ENCODE results near the gene CETN1. TPM values are rescaled to one million over a fixed set of nuclear protein-coding genes. Genes with fewer than 3 reads are reported as not detected.

Gene CETN1
- total RNA-seq, 2 donors from 2014 or later, result not detected

GRCh38 chr18:622289-622688, 42.1 kb downstream of the CETN1 start:
- no peak for TF ChIP-seq CTCF (IDR thresholded peaks at IDR 0.05)
- no peak overlapping the region for H3K9ac ChIP-seq (ENCODE audit: low read depth in 2 of 2, low read length in 2 of 2)
- H3K4me3 ChIP-seq, result no peak overlapping the region
- H3K9me3 ChIP-seq, result no peaks in the 10 kb centered on the region
- H3K27ac ChIP-seq, result no peak overlapping the region
- no peaks in the 10 kb centered on the region for H3K4me1 ChIP-seq
- no peak for DNase-seq
- intact Hi-C loops (cut with DNase I), result loop anchor here (5.0 kb wide), 1 partner anchor 215 kb away; no protein-coding TSS in a partner anchor
- no peaks in the 10 kb centered on the region for H3K36me3 ChIP-seq
- no peaks in the 10 kb centered on the region for H3K27me3 ChIP-seq

DNA sequence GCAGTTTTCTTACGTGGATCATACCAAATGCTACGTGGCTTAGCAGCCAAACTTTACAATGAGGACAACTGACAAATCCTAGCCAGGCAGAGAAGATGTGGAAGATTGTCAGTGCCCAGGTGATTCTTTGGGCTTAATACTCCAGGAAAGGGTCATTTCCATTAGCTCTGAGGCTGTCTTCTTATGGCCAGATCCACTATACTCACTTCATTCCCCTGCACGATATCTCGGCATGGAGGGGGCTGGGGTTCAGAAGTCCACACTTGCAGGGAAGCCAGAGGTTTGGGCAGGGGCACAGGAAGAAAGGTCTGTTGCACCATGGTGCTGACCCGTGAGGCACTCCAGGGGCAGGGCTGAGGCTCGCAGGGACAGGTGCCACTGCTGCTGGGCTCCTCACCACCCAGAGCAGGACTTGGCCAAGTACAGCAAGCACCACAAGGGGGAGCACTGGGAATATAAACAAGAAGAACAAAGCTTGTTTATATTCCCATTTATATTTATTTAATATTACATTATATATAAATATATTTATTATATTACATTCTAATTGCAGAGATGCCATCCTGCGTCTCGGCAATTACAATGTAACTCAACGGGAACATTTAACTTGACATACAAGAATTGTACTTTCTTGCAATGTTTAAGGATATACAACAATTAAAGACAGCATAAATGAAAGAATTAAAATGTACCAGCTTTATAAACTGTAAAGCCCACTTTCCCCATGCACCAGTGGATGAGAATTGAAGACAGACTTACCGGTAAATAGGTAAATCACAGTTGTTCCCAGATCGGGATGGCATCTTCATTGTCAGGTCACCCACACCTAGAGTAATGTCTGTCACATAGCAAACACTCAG, 43.8 kb downstream of the CETN1 start:
- H3K4me3 ChIP-seq, result no peak overlapping the region
- DNase-seq, result peak; percentile 75
- peak; percentile 72 for TF ChIP-seq CTCF (IDR thresholded peaks at IDR 0.05)
- no peaks in the 10 kb centered on the region for H3K4me1 ChIP-seq
- no peak overlapping the region for H3K27ac ChIP-seq
- intact Hi-C loops (cut with DNase I), result loop anchor here (5.0 kb wide), 1 partner anchor 213 kb away; no protein-coding TSS in a partner anchor
- no peaks in the 10 kb centered on the region for H3K27me3 ChIP-seq
- H3K9ac ChIP-seq (ENCODE audit: low read depth in 2 of 2, low read length in 2 of 2), result no peak overlapping the region
- H3K9me3 ChIP-seq, result no peaks in the 10 kb centered on the region
- no peaks in the 10 kb centered on the region for H3K36me3 ChIP-seq

GRCh38 chr18:627231-627630, 47.1 kb downstream of the CETN1 start:
- intact Hi-C loops (cut with DNase I), result no loop called here
- H3K9me3 ChIP-seq, result no peaks in the 10 kb centered on the region
- no peak overlapping the region for H3K27ac ChIP-seq
- no peak for DNase-seq
- no peak for TF ChIP-seq CTCF (IDR thresholded peaks at IDR 0.05)
- no peak overlapping the region for H3K9ac ChIP-seq (ENCODE audit: low read depth in 2 of 2, low read length in 2 of 2)
- H3K4me1 ChIP-seq, result no peaks in the 10 kb centered on the region
- H3K27me3 ChIP-seq, result no peaks in the 10 kb centered on the region
- H3K4me3 ChIP-seq, result no peak overlapping the region
- H3K36me3 ChIP-seq, result no peaks in the 10 kb centered on the region

DNA sequence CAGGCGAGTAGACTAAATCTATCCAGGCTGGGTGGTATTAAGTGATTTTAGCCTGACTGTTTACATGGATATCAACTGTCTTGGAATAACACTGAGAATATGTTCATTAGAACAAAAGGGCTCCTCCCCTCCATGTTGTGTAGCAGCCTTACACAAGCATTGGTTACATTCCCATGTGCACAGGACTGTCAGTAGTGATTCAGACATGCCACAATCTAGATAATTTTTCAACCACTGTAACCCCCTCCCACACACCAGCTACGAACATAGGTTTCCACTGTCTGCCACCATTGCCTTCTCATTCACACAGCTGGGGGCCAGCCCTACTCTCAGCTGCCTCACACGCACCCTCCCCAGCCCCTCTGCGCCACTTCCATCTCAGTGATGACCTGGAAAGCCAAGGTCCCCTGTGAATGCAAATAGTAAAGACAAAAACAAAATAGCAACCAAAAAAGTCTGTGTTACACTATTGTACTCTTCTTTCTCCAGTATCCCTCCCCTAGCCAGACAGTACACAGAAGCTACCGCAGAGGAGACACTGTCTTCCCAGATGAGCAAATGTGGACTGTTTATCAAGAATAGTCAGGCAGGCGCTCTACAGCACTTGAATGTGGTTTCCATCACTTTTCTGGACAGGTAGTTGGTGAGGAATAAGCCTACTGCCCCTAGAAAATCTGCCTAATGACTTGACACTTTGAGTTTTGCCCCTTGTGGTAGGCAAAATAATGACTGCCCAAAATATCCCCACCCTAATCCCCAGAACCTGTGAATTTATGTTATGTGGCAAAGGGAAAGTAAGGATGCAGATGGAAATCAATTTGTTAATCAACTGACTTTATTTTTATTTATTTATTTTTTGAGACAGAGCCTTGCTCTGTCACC, 49.3 kb downstream of the CETN1 start:
- Histone ChIP-seq H3K9ac (ENCODE audit: low read depth in 2 of 2, low read length in 2 of 2) (no peak overlapping the region), H3K27me3 (no peaks in the 10 kb centered on the region), H3K4me1 (no peaks in the 10 kb centered on the region), H3K27ac (no peak overlapping the region), H3K36me3 (no peaks in the 10 kb centered on the region), H3K9me3 (no peaks in the 10 kb centered on the region), H3K4me3 (no peak overlapping the region)
- intact Hi-C loops (cut with DNase I), result no loop called here
- no peak for DNase-seq
- no peak for TF ChIP-seq CTCF (IDR thresholded peaks at IDR 0.05)

- Histone ChIP-seq H3K4me1 (no peaks in the 10 kb centered on the region), H3K9me3 (no peaks in the 10 kb centered on the region), H3K9ac (ENCODE audit: low read depth in 2 of 2, low read length in 2 of 2) (no peak overlapping the region), H3K36me3 (no peaks in the 10 kb centered on the region), H3K27me3 (no peaks in the 10 kb centered on the region), H3K27ac (no peak overlapping the region), H3K4me3 (no peak overlapping the region)
- no peak for TF ChIP-seq CTCF (IDR thresholded peaks at IDR 0.05)
- intact Hi-C loops (cut with DNase I), result no loop called here
- no peak for DNase-seq
Measured at GRCh38 chr18:631560-631959, 51.4 kb downstream of the CETN1 start.

Other genes starting within 250 kb of the CETN1 start
- 1 to 10 TPM; 1.9 to 4.7 TPM for gene COLEC12, start 79.7 kb upstream of the CETN1 start, total RNA-seq
- not detected for gene CLUL1, start 16.6 kb downstream of the CETN1 start, total RNA-seq
- 100 to 1,000 TPM in 1 of 2 donors, 10 to 100 TPM in 1; 32.8 to 131 TPM for gene TYMS, start 77.3 kb downstream of the CETN1 start, total RNA-seq
- gene ENOSF1, start 132.2 kb downstream of the CETN1 start, total RNA-seq, result 100 to 1,000 TPM in 1 of 2 donors, 10 to 100 TPM in 1; 51.7 to 103 TPM
- 10 to 100 TPM; 56.3 to 83.4 TPM for gene YES1, start 231.9 kb downstream of the CETN1 start, total RNA-seq